Fibroblast of lung (primary cell): Measurements from ENCODE around the gene FLYWCH2. TPM values are rescaled to one million over a fixed set of nuclear protein-coding genes. Genes with fewer than 3 reads are reported as not detected.

Experiments used
- DNase-seq, 2 donors: peaks; one replicate each; pipeline versions ENCODE4 v3.0.0 to v3.0.0-alpha.2; 2010; ENCODE audit warnings: low read depth in 2 of 2
- H2AFZ ChIP-seq: 2 replicates; pipeline ENCODE4 v1.5.1; 2012; ENCODE audit warnings: low read length, control low read depth, inconsistent platforms
- H3K27ac ChIP-seq: 2 replicates; pipeline ENCODE4 v1.5.1; 2011; ENCODE audit warnings: low read length, control low read depth; ENCODE audit not compliant: insufficient read depth
- H3K27me3 ChIP-seq: 2 replicates; pipeline ENCODE4 v1.5.1; 2011; ENCODE audit warnings: mild to moderate bottlenecking, low read length; ENCODE audit not compliant: control insufficient read depth, insufficient read depth
- H3K36me3 ChIP-seq: 2 replicates; pipeline ENCODE4 v1.5.1; 2011; ENCODE audit warnings: low read length; ENCODE audit not compliant: control insufficient read depth, insufficient read depth
- H3K4me1 ChIP-seq: 2 replicates; pipeline ENCODE4 v1.5.1; 2011; ENCODE audit warnings: low read length; ENCODE audit not compliant: control insufficient read depth, insufficient read depth; ENCODE audit errors: extremely low read depth
- H3K4me2 ChIP-seq: 2 replicates; pipeline ENCODE4 v1.5.1; 2011; ENCODE audit warnings: low read length, control low read depth; ENCODE audit not compliant: insufficient read depth; ENCODE audit errors: extremely low read depth
- H3K4me3 ChIP-seq, 4 experiments: fragments of 200-600 bp in 1 of 4; sonication (generic) in 1 of 4; replicated peaks in 1 of 4; 2 replicates each; pipeline ENCODE4 v1.5.1; 2011 to 2016; ENCODE audit warnings: low read length in 4 of 4, low read depth in 3 of 4, mild to moderate bottlenecking in 3 of 4, control low read depth in 2 of 4, inconsistent platforms in 1 of 4, mixed read lengths in 1 of 4; ENCODE audit not compliant: insufficient read depth in 1 of 4; ENCODE audit errors: control extremely low read depth in 1 of 4
- H3K79me2 ChIP-seq: 2 replicates; pipeline ENCODE4 v1.5.1; 2012; ENCODE audit warnings: mild to moderate bottlenecking, low read length, inconsistent platforms; ENCODE audit not compliant: control insufficient read depth, insufficient read depth
- H3K9ac ChIP-seq: 2 replicates; pipeline ENCODE4 v1.5.1; 2011; ENCODE audit warnings: mild to moderate bottlenecking, low read length, control low read depth; ENCODE audit not compliant: insufficient read depth
- H3K9me3 ChIP-seq: 2 replicates; pipeline ENCODE4 v1.5.1; 2012; ENCODE audit warnings: low read depth, low read length; ENCODE audit not compliant: control insufficient read depth, insufficient read depth
- H4K20me1 ChIP-seq: 2 replicates; pipeline ENCODE4 v1.5.1; 2011; ENCODE audit warnings: low read length; ENCODE audit not compliant: control insufficient read depth, insufficient read depth; ENCODE audit errors: extremely low read depth
- EZH2 ChIP-seq: IDR thresholded peaks from 2 replicates; pipeline ENCODE4 v1.5.1; 2012; ENCODE audit warnings: low read length, control low read depth, mild to moderate bottlenecking; ENCODE audit errors: missing control alignments
- polyA plus RNA-seq, 2 donors: library from polyadenylated mRNA; depleted of rRNA in 1 of 2; stranded (reverse) in 1 of 2; unstranded in 1 of 2; fragments of >200 nt; gene quantifications; 2 replicates each; pipeline ENCODE4 v1.2.1, GENCODE V29; 2011 to 2012; ENCODE audit warnings: missing spikeins in 1 of 2
- total RNA-seq: library from RNA; depleted of rRNA; stranded (reverse); fragments of >200 nt; gene quantifications from 2 replicates; pipeline ENCODE4 v1.2.1, GENCODE V29; 2014
- TF ChIP-seq, protein P1 (sequence below), 2 donors: IDR thresholded peaks in 1 of 2; conservative IDR thresholded peaks in 1 of 2; 1 replicate in 1 of 2; 2 replicates in 1 of 2; pipeline ENCODE4 v1.5.1; 2011 to 2012; ENCODE audit warnings: low read length in 2 of 2, control low read depth in 1 of 2, inconsistent platforms in 1 of 2, low read depth in 1 of 2, mild to moderate bottlenecking in 1 of 2

The FLYWCH2 gene
- total and polyA plus RNA-seq, 2 donors (not counting 1 experiment from before 2014, with no cell fraction given) = 21.2 to 55.2 TPM

GRCh38 chr16:2835638-2836493 lies 47.1 kb upstream of the FLYWCH2 start:
- TF ChIP-seq, protein P1, sequence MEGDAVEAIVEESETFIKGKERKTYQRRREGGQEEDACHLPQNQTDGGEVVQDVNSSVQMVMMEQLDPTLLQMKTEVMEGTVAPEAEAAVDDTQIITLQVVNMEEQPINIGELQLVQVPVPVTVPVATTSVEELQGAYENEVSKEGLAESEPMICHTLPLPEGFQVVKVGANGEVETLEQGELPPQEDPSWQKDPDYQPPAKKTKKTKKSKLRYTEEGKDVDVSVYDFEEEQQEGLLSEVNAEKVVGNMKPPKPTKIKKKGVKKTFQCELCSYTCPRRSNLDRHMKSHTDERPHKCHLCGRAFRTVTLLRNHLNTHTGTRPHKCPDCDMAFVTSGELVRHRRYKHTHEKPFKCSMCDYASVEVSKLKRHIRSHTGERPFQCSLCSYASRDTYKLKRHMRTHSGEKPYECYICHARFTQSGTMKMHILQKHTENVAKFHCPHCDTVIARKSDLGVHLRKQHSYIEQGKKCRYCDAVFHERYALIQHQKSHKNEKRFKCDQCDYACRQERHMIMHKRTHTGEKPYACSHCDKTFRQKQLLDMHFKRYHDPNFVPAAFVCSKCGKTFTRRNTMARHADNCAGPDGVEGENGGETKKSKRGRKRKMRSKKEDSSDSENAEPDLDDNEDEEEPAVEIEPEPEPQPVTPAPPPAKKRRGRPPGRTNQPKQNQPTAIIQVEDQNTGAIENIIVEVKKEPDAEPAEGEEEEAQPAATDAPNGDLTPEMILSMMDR (conservative IDR thresholded peaks at IDR 0.05 in 1 of 2, IDR thresholded peaks at IDR 0.05 in 1 of 2; ENCODE audit: low read depth in 1 of 2, low read length in 2 of 2) = no peak
- TF ChIP-seq EZH2 = no peak
- H3K4me1 ChIP-seq = peaks cover 7% of the 10 kb centered on the region
- no peaks in the 10 kb centered on the region for H3K9me3 ChIP-seq
- H3K36me3 ChIP-seq = no peaks in the 10 kb centered on the region
- no peaks in the 10 kb centered on the region for H3K27me3 ChIP-seq
- peak; percentile 70 to 100 for DNase-seq
- no peaks in the 10 kb centered on the region for H4K20me1 ChIP-seq
- peak overlapping the region in 1 of 4 experiments; percentile 1 for H3K4me3 ChIP-seq
- H3K9ac ChIP-seq = no peak overlapping the region
- H3K4me2 ChIP-seq = peak overlapping the region; percentile 72
- no peak overlapping the region for H3K27ac ChIP-seq
- H2AFZ ChIP-seq = no peak overlapping the region
- H3K79me2 ChIP-seq = no peaks in the 10 kb centered on the region

- peak in 1 of 2 donors; percentile 21 for DNase-seq
- H3K79me2 ChIP-seq = no peaks in the 10 kb centered on the region
- TF ChIP-seq EZH2 = no peak
- TF ChIP-seq, protein P1 (conservative IDR thresholded peaks at IDR 0.05 in 1 of 2, IDR thresholded peaks at IDR 0.05 in 1 of 2; ENCODE audit: low read depth in 1 of 2, low read length in 2 of 2) = no peak
- H2AFZ ChIP-seq = no peak overlapping the region
- no peak overlapping the region for H3K4me3 ChIP-seq
- H4K20me1 ChIP-seq = no peaks in the 10 kb centered on the region
- no peaks in the 10 kb centered on the region for H3K9me3 ChIP-seq
- no peak overlapping the region for H3K4me2 ChIP-seq
- H3K9ac ChIP-seq = no peak overlapping the region
- H3K27ac ChIP-seq = no peak overlapping the region
- no peaks in the 10 kb centered on the region for H3K27me3 ChIP-seq
- no peaks in the 10 kb centered on the region for H3K36me3 ChIP-seq
- peaks cover 7% of the 10 kb centered on the region for H3K4me1 ChIP-seq
Observed at GRCh38 chr16:2836646-2837508, 46.1 kb upstream of the FLYWCH2 start.

DNA sequence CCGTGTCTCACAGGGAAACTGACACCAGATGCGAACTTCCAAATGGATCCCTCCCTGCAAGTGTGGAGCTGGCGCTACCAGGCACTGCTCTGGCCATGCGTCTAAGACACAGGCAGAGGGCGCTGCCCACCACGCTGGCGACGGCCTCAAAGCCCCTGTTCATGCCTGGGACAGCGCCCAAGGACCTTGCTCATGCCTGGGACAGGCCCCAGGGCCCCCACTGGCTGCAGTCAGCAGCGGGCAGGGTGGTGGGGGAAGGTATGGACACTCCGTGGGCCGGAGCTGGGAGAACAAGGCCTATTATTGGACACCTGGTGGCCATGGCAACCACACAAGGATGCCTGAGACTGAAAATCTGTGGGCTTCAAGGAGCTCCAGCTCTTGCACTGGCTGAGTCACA lies 44.1 kb upstream of the FLYWCH2 start:
- Histone ChIP-seq H3K79me2 (no peaks in the 10 kb centered on the region), H3K4me3 (no peak overlapping the region), H3K27me3 (no peaks in the 10 kb centered on the region), H3K4me1 (peaks cover 7% of the 10 kb centered on the region), H3K9me3 (no peaks in the 10 kb centered on the region), H3K4me2 (no peak overlapping the region), H2AFZ (peak overlapping the region; percentile 23), H4K20me1 (no peaks in the 10 kb centered on the region), H3K36me3 (no peaks in the 10 kb centered on the region), H3K9ac (no peak overlapping the region), H3K27ac (no peak overlapping the region)
- TF ChIP-seq, protein P1 (conservative IDR thresholded peaks at IDR 0.05 in 1 of 2, IDR thresholded peaks at IDR 0.05 in 1 of 2; ENCODE audit: low read depth in 1 of 2, low read length in 2 of 2) = peak; percentile 88 to 89
- TF ChIP-seq EZH2 = no peak
- peak; percentile 70 to 84 for DNase-seq
